ENCODE measurements around the gene GLCE.

GLCE gene

GRCh38 chr15:69275074-69275670 lies 114.7 kb downstream of the GLCE start:
- TF ChIP-seq CTCF (IDR thresholded peaks at IDR 0.05; ENCODE audit: insufficient read depth, low read length, poor library complexity, severe bottlenecking): no peak
- no peak for DNase-seq (ENCODE audit: extremely low read depth, insufficient read length)
- H3K27me3 ChIP-seq (replicated peaks; ENCODE audit: control insufficient read depth, insufficient read depth, low read length): no peaks in the 10 kb centered on the region; the same call in 1 of the 2 replicates
- H3K4me3 ChIP-seq (replicated peaks; ENCODE audit: low read depth, low read length): no peak overlapping the region
- H3K36me3 ChIP-seq (ENCODE audit: control insufficient read depth, insufficient read depth, low read length): no peaks in the 10 kb centered on the region

DNA sequence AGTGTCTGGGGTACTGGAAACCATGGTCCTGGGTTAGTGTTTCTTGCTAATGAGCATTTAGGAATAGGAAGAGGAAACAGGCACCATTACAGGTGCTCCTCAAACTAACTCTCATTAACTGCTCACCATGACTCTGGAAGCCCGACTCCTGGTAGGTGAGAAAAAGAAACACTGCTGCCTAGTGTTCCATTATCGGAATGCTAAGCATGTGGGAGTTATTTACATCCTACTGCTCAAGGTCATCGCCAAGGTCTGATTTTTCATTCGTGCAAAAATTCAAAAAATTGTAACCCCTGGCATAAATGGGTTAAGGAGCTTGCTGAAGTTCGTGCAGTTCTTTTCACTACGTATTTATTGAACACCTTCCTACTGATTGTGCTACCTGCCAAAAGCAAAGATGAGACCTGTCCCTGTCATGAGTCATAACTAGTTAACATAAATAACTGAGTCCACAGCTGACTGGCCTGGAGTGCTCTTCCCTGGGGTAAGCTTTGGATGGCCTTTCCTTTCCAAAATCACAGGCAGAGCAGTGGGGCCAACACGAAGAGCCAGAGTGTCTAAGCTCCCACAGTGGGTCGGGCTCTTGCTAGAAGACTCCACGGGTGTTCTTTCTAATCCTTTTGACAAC lies 115.6 kb downstream of the GLCE start:
- TF ChIP-seq CTCF (IDR thresholded peaks at IDR 0.05; ENCODE audit: insufficient read depth, low read length, poor library complexity, severe bottlenecking): no peak
- Histone ChIP-seq H3K27me3 (replicated peaks; ENCODE audit: control insufficient read depth, insufficient read depth, low read length) (no peaks in the 10 kb centered on the region; the same call in 1 of the 2 replicates), H3K36me3 (ENCODE audit: control insufficient read depth, insufficient read depth, low read length) (no peaks in the 10 kb centered on the region), H3K4me3 (replicated peaks; ENCODE audit: low read depth, low read length) (no peak overlapping the region)
- no peak for DNase-seq (ENCODE audit: extremely low read depth, insufficient read length)

DNA sequence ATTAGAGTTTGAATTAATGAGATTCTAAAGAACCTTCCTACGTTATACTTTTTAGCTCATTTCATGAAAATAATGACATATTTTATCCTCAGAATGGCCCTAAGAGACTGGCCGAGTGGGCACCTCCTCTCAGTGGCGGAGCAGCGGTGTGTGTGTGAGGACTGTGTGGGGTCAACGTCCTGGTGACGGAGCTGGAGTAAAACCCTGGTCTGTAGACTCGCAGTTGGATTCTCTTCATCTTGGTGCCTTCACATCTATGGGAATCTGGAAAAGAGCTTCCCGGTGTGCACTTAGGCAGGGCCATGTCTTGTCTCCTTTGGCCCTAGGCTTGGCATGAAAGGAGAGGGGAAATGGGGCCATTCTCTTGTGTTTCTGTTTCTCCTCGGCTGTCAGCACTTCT lies 116.9 kb downstream of the GLCE start:
- TF ChIP-seq CTCF (IDR thresholded peaks at IDR 0.05; ENCODE audit: insufficient read depth, low read length, poor library complexity, severe bottlenecking): no peak
- H3K36me3 ChIP-seq (ENCODE audit: control insufficient read depth, insufficient read depth, low read length): no peaks in the 10 kb centered on the region
- DNase-seq (ENCODE audit: extremely low read depth, insufficient read length): no peak
- no peak overlapping the region for H3K4me3 ChIP-seq (replicated peaks; ENCODE audit: low read depth, low read length)
- H3K27me3 ChIP-seq (replicated peaks; ENCODE audit: control insufficient read depth, insufficient read depth, low read length): no peaks in the 10 kb centered on the region; the same call in 1 of the 2 replicates

DNA sequence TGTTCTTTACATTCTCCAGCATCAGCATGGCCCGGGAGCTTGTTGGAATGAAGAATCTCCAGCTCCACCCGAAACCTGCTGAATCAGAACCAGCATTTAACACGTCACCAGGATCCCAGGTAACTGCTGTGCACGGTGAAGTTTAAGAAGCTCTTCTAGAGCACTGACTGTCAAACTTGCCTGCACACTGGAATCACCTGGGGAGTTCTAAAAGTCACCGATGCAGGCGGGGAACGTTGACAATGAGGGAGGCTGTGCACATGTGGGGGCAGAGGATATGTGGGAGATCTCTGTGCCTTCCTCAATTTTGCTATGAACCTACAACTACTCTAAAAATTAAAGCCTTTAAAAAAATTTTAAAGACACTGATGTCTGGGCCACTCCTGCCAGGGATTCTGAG lies 119.2 kb downstream of the GLCE start:
- no peak for DNase-seq (ENCODE audit: extremely low read depth, insufficient read length)
- Histone ChIP-seq H3K27me3 (replicated peaks; ENCODE audit: control insufficient read depth, insufficient read depth, low read length) (no peaks in the 10 kb centered on the region; the same call in 1 of the 2 replicates), H3K36me3 (ENCODE audit: control insufficient read depth, insufficient read depth, low read length) (no peaks in the 10 kb centered on the region), H3K4me3 (replicated peaks; ENCODE audit: low read depth, low read length) (no peak overlapping the region)
- no peak for TF ChIP-seq CTCF (IDR thresholded peaks at IDR 0.05; ENCODE audit: insufficient read depth, low read length, poor library complexity, severe bottlenecking)

DNA sequence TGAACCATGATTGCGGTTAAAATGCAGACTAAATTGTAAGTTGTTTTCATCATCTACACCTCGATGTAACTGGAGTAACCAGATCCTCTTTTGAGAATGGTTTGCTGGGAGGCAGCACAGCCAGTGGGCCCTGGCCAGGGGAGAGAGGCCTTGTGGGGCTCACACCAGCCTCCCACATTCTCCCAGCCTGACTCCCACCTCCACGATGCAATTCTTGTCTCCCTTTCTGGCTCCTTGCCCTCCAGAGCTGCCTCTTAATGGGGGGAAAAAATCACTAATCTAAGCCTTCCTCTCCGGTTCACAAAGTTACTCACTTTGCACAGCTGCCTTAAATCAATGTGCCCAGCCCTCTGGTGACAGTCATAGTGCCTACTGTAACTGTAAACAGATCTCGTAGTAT lies 120.3 kb downstream of the GLCE start:
- no peak for DNase-seq (ENCODE audit: extremely low read depth, insufficient read length)
- Histone ChIP-seq H3K4me3 (replicated peaks; ENCODE audit: low read depth, low read length) (no peak overlapping the region), H3K36me3 (ENCODE audit: control insufficient read depth, insufficient read depth, low read length) (no peaks in the 10 kb centered on the region), H3K27me3 (replicated peaks; ENCODE audit: control insufficient read depth, insufficient read depth, low read length) (no peaks in the 10 kb centered on the region; the same call in 1 of the 2 replicates)
- no peak for TF ChIP-seq CTCF (IDR thresholded peaks at IDR 0.05; ENCODE audit: insufficient read depth, low read length, poor library complexity, severe bottlenecking)
